ENCODE measurements around the gene OTOG.

Gene OTOG

GRCh38 chr11:17561111-17561415 lies 14.0 kb downstream of the OTOG start:
- no peak for DNase-seq (ENCODE audit: low read depth)

- no peak for DNase-seq (ENCODE audit: low read depth)
Measured at GRCh38 chr11:17561526-17561925, 14.5 kb downstream of the OTOG start.

- DNase-seq (ENCODE audit: low read depth), result no peak
Measured at GRCh38 chr11:17563231-17563646, 16.2 kb downstream of the OTOG start.

DNA sequence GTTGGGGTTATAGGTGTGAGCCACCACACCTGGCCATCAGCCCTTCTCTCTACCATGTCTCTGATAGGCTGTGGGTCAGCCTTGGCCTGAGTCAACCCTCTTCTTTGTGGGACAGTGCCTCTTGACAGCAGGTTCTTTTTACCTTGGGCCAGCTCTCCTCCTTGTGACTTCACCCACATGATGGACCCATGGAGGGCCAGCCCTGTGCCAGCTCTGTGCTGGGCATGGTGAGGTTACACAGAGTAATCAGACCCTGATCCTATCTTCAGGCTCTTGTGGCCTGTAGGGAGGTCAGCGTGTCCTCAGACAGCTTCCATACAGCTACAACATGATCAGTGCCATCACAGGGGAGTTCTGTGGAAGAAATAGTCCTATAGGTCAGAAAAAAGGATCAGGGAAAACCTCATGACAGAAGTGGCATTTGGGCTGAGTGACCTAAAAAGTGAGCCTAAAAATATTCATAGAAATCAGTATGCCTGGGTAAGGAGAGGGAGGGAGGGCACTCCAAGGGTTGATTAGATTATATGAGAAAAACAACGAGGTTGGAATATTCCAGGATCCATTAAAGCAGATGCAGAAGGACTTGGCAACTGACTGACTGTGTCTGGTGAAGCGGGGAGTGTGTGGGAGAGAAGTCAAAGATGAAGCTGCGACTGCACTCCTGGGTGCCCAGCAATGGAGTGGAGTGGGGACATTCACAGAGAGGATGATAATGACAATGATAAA lies 17.1 kb downstream of the OTOG start:
- DNase-seq (ENCODE audit: low read depth), result no peak

DNA sequence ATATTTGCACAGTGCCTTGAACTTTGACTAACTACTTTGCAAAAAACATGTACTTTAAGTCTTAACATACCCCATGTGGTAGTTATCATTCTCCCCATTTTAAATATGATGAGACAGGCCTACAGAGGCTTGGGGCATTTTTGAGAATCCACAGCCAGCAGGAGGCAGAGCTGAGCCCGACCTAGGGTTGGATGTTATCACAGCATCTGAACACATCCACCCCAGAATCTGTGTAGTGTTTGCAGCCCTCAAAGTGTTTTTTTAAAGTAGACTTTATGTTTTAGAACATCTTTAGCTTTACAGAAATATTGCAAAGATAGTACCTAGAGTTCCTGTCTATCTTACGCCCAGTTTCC lies 17.6 kb downstream of the OTOG start:
- DNase-seq (ENCODE audit: low read depth), result no peak

GRCh38 chr11:17568944-17569343 lies 21.9 kb downstream of the OTOG start:
- DNase-seq (ENCODE audit: low read depth), result no peak

DNA sequence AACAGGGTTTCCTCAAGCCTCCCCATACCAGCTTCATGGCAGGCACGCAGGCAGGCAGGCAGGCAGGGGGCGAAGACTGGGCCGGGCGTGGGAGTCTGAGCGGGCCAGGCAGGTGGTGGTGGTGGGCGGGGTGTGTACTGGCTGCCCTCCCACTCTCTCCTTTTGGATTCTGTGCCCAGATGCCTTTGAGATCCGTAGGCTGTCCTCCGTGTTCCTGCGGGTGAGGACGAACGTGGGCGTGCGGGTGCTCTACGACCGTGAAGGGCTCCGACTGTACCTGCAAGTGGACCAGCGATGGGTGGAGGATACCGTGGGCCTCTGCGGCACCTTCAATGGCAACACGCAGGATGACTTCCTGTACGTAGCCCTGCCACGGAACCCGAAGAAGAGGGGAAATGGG lies 23.0 kb downstream of the OTOG start:
- no peak for DNase-seq (ENCODE audit: low read depth)

DNA sequence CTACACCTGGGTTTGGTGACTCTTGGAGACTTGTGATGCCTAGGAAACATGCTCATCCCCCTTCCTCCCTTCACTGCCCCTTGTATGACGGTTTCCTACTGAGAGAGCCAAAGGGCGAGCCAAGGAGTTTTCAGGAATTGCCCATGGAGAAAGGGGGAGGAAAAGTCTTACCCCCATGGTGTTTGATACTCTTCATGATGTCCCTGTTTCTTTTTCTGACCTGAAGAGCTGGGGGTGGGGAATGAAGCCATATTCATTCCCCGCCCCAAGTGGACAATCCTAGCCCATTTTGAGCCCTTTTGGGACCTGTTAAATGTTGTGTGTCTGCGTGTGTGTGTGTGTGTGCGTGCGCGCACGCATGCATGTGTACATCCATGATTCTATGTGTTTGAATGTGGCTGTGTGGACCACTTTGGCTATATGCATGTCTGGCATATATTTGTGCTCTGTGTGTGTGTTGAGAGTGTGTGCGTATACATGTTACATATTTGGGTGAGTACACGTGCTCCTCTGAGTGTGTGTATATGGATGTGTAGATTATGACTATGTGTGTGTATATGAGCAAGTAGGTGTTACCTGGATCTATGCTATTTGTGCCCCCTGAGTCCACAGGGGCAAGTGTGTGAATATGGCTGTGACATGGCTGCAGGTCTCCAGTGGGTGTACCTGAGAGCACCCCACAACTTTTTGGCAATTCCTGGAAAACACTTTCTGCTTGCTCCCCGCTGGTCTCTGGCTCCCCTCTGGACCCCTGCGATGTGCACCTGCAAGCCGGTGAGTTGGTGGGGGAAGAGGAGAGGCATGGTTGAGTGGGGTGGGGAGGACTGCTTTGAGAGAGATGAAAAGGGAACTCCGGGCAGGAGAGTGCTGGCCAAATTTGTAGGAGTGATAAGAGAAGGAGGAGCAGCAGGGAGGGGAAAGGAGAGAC lies 24.6 kb downstream of the OTOG start:
- no peak for DNase-seq (ENCODE audit: low read depth)

DNA sequence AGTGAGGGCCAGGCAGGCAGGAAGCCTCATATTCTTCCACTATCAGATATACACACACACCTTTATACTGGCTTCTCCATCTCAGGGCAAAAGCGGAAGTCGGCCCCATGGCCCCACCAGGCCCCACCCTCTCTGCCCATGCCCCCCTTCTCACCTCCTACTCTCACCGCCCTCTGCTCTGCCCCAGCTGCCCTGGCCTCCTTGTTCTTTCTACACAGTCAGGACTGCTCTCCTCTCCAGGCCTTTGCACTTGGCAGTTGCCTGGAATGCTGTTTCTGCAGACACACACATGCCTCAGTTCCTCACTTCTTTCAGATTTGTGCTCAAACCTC lies 25.3 kb downstream of the OTOG start:
- DNase-seq (ENCODE audit: low read depth), result no peak

- no peak for DNase-seq (ENCODE audit: low read depth)
Measured at GRCh38 chr11:17572791-17573460, 25.9 kb downstream of the OTOG start.

GRCh38 chr11:17573526-17573925 lies 26.5 kb downstream of the OTOG start:
- no peak for DNase-seq (ENCODE audit: low read depth)

DNA sequence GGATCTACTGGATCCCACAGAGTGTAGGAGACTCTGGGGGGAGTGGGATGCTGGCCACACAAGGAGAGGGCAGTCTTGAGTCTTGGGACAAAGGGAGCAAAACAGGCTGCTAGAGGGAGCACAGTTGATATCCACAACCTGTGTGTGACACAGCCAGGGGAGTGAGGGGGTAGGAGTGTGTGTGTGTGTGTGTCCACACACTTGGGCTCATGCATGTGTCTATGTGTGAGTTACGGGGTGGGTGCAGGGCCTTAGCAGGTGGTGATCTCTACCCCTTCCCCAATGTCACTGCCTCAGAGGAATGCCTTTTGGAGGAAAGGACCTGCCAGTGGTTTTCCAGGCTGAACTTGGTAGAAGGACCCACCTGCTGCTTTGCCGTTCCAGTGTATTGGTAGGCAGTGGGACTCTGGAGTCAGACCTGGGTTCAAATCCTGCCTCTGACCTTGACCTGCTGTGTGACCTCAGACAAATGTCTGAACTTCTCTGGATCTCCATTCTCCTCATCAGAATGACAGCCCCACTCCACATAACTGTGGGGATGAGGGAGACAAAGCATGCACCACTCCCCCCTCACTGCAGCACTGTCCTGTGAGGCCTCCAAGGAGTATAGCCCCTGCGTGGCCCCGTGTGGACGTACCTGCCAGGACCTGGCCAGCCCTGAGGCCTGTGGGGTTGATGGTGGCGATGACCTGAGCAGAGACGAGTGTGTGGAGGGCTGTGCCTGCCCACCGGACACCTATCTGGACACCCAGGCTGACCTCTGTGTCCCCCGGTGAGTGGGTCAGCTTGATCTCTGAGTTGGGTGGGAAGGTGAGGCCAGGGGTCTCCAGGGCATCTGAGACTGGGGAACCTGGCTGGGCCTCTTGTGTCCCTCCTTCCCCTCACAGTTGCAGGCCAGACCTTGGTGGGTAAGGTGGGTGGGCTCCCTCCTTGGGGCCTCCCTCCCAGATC lies 27.4 kb downstream of the OTOG start:
- DNase-seq (ENCODE audit: low read depth), result no peak

GRCh38 chr11:17575431-17576425 lies 28.7 kb downstream of the OTOG start:
- DNase-seq (ENCODE audit: low read depth), result no peak

- DNase-seq (ENCODE audit: low read depth), result no peak
Measured at GRCh38 chr11:17578296-17578695, 31.2 kb downstream of the OTOG start.

DNA sequence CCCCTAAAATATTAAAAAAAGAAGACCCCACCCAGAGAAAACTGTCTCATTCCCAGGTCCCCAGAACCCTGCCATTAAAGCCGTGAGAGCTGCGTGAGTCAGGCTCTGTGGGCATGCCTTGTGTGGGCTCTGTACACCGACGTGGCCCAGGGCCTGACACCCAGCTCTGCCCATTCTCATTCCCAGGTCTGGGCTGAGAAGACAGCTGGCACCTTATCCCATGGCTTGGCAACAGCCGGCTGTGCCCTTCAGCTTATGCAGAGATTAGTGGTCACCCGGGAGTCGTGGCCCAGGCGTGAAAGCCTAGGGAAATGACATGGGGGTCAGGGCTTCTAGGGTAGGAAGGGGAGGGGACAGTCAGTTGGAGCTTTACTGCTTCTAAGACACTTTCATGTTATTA lies 31.9 kb downstream of the OTOG start:
- DNase-seq (ENCODE audit: low read depth), result no peak

GRCh38 chr11:17579451-17579850 lies 32.4 kb downstream of the OTOG start:
- DNase-seq (ENCODE audit: low read depth), result no peak

DNA sequence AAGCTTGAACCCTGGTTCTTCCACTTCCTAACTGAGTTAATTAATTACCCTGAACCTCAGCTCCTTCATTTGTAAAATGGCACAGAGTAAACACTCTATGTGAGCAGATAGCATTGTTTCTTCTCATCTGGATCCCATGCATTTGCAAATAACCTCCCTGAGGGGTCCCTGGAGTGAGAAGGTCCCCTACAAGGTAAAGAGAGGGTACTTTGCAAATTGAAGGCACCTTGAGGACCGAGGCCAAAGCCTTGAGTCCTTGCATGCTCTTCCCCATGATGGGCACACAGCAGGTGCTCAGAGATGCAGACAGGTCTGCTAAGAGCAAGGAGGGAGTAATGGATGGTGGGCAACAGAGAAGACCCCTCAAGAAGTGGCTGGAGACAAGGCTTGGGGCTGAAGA lies 33.2 kb downstream of the OTOG start:
- DNase-seq (ENCODE audit: low read depth), result no peak

DNA sequence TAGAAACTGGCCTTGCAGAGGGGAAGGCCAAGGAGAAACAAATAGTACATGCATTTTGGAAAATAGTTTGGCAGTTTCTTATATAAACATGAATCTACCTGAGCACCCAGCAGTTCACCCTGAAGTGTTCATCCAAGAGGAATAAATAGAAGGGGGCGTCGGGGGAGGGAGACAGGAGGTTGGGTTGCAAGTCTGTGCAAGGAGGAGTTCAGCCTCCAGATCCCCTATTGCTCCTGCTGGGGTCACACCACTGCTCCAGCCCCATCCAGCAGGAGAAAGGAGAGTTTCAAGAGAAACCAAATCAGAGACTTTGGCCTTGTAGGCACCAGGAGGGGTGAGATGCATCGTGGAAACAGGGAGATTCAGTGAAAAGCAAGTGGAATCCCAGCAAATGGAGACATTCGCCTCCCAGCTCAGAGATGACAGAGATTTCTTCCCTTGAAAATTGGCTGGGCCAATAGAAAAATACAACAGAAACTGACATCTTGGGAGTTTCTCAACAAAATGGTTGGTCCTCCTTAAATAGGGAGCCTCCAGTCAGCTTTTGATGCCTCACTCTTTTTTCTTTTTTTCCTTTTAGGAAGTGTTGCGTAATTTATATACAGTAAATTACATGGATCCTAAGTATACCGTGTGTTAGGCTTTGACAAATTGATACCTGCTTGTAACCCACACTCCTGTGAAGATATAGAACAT lies 34.1 kb downstream of the OTOG start:
- DNase-seq (ENCODE audit: low read depth), result no peak

GRCh38 chr11:17581732-17582053 lies 34.6 kb downstream of the OTOG start:
- no peak for DNase-seq (ENCODE audit: low read depth)

GRCh38 chr11:17585911-17586695 lies 39.0 kb downstream of the OTOG start:
- no peak for DNase-seq (ENCODE audit: low read depth)

All from activated T-cell treated with anti-CD3 and anti-CD28 coated beads for 48 hours (primary cell).